Measurements from ENCODE around the gene FMR1.
A peak's percentile ranks its signal among the peaks of the same experiment; 100 is the strongest.

Gene FMR1

DNA sequence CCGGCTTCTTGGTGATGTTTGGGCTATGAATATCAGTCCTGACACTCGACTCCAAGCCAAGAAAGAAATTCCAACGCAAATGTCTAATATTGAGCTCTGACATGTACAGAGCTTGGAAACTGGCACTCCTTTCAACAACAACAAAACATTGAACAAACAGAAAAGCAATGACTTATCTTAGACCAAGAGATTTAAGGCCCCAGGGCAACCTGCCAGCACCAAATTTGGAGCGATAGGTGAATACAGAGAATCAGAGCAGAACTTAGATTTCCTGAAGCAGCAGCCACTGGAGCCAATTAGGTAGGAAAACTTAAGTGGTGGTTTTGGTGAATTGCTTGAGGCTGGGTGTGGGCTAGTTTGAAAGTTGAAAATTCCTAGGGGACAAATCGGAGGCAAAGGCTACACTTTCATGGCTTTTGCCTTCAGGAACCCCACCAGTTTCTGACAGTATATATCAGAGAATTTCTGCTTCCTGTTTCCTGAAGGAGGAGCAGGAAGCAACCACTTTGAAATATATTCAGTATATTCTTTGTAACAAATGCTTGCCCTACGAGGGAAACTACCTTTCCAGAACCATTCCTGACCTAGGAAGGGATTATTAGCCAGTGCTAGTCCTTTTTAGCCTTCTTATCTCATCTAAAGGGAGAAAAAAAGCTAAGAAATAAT is 10.1 kb upstream of the FMR1 start:
- Mint-ChIP-seq H3K36me3 (peaks cover 2% of the 10 kb centered on the region), H3K4me1 (peaks cover 11% of the 10 kb centered on the region), H3K27me3 (no peaks in the 10 kb centered on the region), H3K9me3 (no peaks in the 10 kb centered on the region), H3K27ac (no peak overlapping the region), H3K4me3 (no peak overlapping the region)
- DNase-seq: no peak
- CTCF ChIA-PET: no interaction called here

DNA sequence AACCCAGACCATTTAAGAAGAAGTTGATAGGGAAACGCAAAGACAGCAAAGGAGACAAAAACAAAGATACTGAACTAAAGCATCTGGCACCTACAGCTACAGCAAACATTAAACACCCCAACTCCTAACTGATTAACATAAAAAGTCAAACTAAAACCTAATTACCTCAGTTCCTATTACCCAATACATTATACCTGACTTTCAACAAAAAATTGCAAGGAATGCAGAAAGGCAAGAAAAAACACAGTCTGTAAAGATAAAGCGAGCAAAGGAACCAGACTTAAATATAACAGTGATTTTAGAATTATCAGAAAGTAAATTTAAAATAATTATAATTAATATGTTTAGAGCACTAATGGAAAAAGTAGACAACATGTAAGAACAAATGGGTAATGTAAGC is 9.4 kb upstream of the FMR1 start:
- DNase-seq: no peak
- peaks cover 2% of the 10 kb centered on the region for H3K36me3 Mint-ChIP-seq
- H3K27me3 Mint-ChIP-seq: no peaks in the 10 kb centered on the region
- peaks cover 11% of the 10 kb centered on the region for H3K4me1 Mint-ChIP-seq
- no peak overlapping the region for H3K4me3 Mint-ChIP-seq
- CTCF ChIA-PET: no interaction called here
- H3K9me3 Mint-ChIP-seq: no peaks in the 10 kb centered on the region
- no peak overlapping the region for H3K27ac Mint-ChIP-seq

DNA sequence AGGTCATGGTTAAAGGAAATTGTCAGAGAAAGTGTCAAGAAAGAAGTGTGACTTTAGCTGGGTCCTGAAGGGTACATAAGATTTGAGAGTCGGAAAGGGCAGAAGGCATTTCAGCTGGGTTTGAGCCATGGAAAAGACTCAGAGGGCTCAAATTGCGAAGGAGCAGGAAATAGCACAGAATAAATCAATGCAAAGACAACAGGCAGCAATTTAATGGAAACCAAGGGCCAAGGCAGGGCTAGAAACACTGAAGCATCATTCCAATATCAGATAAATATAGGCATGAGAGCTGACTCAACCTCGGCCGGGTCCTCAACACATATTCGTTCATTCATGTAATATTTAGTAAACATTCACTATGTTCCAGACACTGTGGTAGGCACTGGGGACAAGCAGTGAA is 3.6 kb upstream of the FMR1 start:
- CTCF ChIA-PET: no interaction called here
- H3K27me3 Mint-ChIP-seq: no peaks in the 10 kb centered on the region
- peaks cover 11% of the 10 kb centered on the region for H3K4me1 Mint-ChIP-seq
- H3K36me3 Mint-ChIP-seq: peaks cover 3% of the 10 kb centered on the region
- no peak for DNase-seq
- H3K4me3 Mint-ChIP-seq: no peak overlapping the region
- H3K27ac Mint-ChIP-seq: no peak overlapping the region
- H3K9me3 Mint-ChIP-seq: no peaks in the 10 kb centered on the region

DNA sequence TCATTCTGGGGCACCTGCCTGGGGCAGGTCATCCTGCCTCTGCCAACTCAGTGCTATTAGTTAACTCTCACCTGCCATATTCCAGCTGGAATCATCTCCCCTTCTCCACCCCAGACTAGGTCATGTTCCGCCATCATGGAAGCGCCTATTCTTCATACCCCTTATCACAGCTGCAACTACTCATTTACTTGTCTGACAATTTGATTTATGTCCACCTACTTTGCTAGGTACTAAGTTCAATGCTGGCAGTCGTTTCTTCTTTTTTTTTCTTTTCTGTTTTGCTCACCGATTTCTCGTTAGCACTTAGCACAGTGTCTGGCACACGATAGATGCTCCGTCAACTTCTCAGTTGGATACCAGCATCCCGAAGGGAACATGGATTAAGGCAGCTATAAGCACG is 1.1 kb upstream of the FMR1 start:
- Mint-ChIP-seq H3K4me3 (peak overlapping the region; percentile 4), H3K27me3 (no peaks in the 10 kb centered on the region), H3K27ac (peak overlapping the region; percentile 28), H3K4me1 (peaks cover 34% of the 10 kb centered on the region), H3K9me3 (no peaks in the 10 kb centered on the region), H3K36me3 (peaks cover 8% of the 10 kb centered on the region)
- CTCF ChIA-PET: no interaction called here
- no peak for DNase-seq

DNA sequence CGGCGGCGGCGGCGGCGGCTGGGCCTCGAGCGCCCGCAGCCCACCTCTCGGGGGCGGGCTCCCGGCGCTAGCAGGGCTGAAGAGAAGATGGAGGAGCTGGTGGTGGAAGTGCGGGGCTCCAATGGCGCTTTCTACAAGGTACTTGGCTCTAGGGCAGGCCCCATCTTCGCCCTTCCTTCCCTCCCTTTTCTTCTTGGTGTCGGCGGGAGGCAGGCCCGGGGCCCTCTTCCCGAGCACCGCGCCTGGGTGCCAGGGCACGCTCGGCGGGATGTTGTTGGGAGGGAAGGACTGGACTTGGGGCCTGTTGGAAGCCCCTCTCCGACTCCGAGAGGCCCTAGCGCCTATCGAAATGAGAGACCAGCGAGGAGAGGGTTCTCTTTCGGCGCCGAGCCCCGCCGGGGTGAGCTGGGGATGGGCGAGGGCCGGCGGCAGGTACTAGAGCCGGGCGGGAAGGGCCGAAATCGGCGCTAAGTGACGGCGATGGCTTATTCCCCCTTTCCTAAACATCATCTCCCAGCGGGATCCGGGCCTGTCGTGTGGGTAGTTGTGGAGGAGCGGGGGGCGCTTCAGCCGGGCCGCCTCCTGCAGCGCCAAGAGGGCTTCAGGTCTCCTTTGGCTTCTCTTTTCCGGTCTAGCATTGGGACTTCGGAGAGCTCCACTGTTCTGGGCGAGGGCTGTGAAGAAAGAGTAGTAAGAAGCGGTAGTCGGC is 528 bp downstream of the FMR1 start:
- CTCF ChIA-PET: interaction anchor here (0.6 kb wide), 1 partner anchor 10 kb away, joined by 3 read pairs; no protein-coding TSS in a partner anchor
- H3K4me1 Mint-ChIP-seq: peaks cover 51% of the 10 kb centered on the region
- peaks cover 8% of the 10 kb centered on the region for H3K36me3 Mint-ChIP-seq

DNA sequence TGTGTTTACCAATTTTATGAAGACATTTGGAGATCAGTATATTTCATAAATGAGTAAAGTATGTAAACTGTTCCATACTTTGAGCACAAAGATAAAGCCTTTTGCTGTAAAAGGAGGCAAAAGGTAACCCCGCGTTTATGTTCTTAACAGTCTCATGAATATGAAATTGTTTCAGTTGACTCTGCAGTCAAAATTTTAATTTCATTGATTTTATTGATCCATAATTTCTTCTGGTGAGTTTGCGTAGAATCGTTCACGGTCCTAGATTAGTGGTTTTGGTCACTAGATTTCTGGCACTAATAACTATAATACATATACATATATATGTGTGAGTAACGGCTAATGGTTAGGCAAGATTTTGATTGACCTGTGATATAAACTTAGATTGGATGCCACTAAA is 1.9 kb downstream of the FMR1 start:
- no peaks in the 10 kb centered on the region for H3K9me3 Mint-ChIP-seq
- no peaks in the 10 kb centered on the region for H3K27me3 Mint-ChIP-seq
- peak overlapping the region; percentile 97 for H3K4me3 Mint-ChIP-seq
- no peak for DNase-seq
- no peak overlapping the region for H3K27ac Mint-ChIP-seq
- CTCF ChIA-PET: no interaction called here
- H3K4me1 Mint-ChIP-seq: peaks cover 62% of the 10 kb centered on the region
- peaks cover 12% of the 10 kb centered on the region for H3K36me3 Mint-ChIP-seq

More for the DNA sequence above, 528 bp downstream of the FMR1 start:
- DNase-seq: peak; percentile 48
- H3K4me3 Mint-ChIP-seq: peak overlapping the region; percentile 97
- H3K27me3 Mint-ChIP-seq: no peaks in the 10 kb centered on the region
- peak overlapping the region; percentile 97 for H3K27ac Mint-ChIP-seq
- H3K9me3 Mint-ChIP-seq: no peaks in the 10 kb centered on the region

DNA sequence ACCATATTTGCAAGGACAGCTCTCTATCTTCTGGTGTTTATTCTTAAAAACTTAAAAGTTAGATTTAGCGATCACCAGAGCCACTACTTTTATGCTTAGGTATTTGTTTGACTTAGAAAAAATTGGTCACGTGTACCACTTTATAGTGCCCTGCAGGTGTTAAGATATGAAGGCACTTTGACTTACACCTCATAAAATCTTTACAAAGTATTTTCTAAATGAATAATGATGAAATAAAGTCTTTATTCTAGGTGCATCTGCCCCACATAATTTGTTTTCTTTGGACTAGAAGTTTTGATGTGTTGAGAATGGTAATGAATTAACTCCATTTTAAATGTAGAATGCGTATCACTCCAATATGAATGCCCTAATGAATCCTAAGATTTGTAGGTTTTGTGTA is 2.9 kb downstream of the FMR1 start:
- CTCF ChIA-PET: interaction anchor here (0.6 kb wide), 1 partner anchor 32 kb away, joined by 3 read pairs; no protein-coding TSS in a partner anchor
- DNase-seq: no peak
- no peak overlapping the region for H3K27ac Mint-ChIP-seq

DNA sequence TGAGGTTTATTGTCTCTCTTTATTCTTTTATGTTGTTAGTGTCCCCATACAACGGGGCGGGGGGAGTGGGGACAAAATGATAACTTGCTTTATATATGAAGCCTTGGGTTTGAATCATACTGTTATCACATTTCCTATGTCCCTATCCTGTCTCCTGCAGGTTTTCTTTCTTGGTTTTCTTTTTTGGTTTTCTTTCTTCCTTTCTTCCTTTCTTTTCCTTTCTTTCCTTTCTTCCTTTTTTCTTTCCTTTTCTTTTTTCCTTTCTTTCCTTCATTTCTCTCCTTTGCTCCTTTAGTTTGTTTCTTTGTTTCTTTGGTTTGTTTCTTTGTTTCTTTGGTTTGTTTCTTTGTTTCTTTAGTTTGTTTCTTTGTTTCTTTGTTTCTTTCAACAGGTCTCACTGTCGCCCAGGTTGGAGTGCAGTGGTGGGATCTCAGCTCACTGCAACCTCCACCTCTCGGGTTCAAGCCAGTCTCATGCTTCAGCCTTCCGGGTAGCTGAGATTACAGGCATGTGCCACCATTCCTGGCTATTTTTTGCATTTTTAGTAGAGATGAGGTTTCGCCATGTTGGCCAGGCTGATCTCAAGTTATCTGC is 4.8 kb downstream of the FMR1 start:
- CTCF ChIA-PET: no interaction called here
- Mint-ChIP-seq H3K36me3 (peaks cover 18% of the 10 kb centered on the region), H3K4me3 (no peak overlapping the region), H3K27me3 (no peaks in the 10 kb centered on the region), H3K4me1 (peaks cover 61% of the 10 kb centered on the region), H3K9me3 (no peaks in the 10 kb centered on the region), H3K27ac (no peak overlapping the region)
- DNase-seq: no peak

More for the DNA sequence above, 2.9 kb downstream of the FMR1 start:
- Mint-ChIP-seq H3K27me3 (no peaks in the 10 kb centered on the region), H3K9me3 (no peaks in the 10 kb centered on the region), H3K4me1 (peaks cover 64% of the 10 kb centered on the region), H3K36me3 (peaks cover 12% of the 10 kb centered on the region), H3K4me3 (peak overlapping the region; percentile 97)

DNA sequence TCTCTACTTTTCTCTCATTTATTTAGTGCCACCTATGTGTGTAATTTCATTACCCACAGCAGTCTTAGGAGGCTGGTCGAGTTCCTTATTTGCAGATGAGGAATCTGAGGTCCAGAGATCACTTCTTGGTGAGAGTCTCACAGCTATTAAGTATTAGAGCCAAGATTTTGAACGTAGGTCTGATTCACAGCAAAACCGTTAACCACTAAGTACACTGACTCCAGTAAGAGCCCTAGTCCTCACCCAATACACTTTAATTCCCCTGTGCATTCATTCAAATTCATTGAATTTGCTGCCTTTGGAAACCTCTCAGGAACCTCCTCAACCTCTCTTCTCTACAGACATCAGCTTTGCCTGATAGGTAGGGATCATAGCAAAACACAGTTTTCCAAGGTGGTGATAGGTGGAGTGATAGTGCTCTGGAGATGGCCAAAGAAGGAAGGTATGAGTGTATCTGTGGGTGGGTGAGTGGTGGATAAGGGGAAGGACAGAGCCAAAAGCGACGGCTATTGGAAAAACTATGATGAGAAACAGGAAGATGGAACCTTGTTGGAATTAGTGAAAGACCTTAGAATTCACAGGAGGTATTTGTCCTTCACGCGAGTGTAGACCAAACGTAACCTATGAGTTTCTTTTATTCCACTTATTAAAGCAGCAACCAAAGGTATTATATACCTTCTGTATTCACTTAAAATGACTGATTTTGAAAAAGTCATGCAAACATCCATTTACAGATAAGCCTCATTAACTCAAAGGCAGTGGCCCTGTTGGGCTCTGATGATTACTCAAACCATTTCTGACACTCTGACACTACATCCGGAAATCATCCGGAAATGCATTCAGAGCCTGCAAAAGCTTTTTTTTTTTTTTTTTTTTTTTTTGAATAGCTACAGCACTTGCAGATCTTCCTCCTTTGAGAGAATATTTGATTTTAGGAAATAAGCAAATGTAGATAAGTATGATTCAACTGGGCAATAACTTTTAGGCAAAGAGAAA is 6.3 kb downstream of the FMR1 start:
- Mint-ChIP-seq H3K4me1 (peaks cover 61% of the 10 kb centered on the region), H3K4me3 (peak overlapping the region; percentile 2), H3K27ac (peak overlapping the region; percentile 77), H3K36me3 (peaks cover 17% of the 10 kb centered on the region), H3K9me3 (no peaks in the 10 kb centered on the region), H3K27me3 (no peaks in the 10 kb centered on the region)
- CTCF ChIA-PET: interaction anchor here (0.8 kb wide), 1 partner anchor 21 kb away, joined by 7 read pairs; no protein-coding TSS in a partner anchor
- peak; percentile 31 for DNase-seq

DNA sequence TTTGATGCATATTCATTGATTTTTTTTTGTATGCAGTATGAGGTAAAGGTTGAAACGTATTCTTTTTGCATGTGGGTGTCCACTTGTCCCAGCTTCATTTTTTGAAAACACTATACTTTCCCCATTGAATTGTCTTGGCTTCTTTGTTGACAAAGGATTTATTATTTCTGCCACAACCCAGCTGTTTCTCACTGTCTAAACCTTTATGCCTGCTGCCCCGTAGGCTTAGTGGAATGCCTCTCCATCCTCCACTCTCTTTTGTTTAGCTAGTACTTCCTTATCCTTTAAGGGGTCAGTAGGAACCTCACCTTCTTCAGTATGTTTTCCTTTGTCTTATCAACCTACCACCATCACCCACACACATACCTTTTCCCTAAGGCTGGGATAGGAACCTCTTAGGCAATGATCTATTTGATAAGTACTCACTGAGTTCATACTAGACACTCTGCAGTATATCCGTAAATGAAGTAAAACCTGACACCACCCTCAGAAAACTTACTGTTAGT is 8.5 kb downstream of the FMR1 start:
- no peak for DNase-seq
- Mint-ChIP-seq H3K36me3 (peaks cover 16% of the 10 kb centered on the region), H3K9me3 (no peaks in the 10 kb centered on the region), H3K4me1 (peaks cover 48% of the 10 kb centered on the region), H3K27me3 (no peaks in the 10 kb centered on the region), H3K4me3 (no peak overlapping the region), H3K27ac (no peak overlapping the region)
- CTCF ChIA-PET: no interaction called here

DNA sequence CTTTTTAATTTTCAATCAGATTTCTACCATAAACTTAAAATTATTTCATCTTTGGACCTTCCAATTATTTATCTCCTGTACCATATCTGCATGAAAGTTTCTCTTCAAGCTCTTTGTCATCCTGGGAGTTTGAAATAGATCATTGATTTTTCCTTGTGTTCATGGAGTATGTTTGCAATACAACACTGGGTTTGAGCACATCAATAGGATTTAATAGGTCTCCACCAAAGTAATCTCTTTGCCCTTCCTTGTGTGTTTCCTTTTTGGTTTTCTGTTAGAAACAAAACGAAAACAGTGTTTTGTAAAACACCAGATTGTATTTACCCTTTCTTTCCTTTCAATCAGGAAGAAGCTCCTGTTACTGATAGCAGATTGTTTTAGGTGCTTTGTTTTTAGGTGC is 11.9 kb downstream of the FMR1 start:
- Mint-ChIP-seq H3K27ac (no peak overlapping the region), H3K27me3 (no peaks in the 10 kb centered on the region), H3K4me1 (peaks cover 16% of the 10 kb centered on the region), H3K36me3 (peaks cover 29% of the 10 kb centered on the region), H3K9me3 (no peaks in the 10 kb centered on the region), H3K4me3 (no peak overlapping the region)
- CTCF ChIA-PET: no interaction called here
- DNase-seq: no peak

DNA sequence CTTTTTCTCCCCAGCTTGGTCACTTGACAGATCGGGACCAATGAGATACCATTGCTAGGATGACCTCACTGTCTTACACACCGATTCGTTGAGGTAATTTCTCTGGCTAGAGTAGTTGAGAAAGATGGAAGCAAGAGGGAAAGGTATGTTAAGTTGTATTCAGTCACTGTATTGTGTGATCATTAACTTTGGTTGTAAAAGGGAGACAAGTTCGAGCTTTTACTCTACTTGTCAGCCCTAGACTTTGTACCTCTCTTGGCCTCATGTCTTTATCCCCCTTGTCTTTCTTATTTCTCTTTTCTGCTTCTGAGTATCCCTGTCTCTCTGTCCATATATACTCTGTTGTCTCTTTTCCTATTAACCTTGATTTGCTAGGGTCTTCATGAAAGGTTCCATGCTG is 15.5 kb downstream of the FMR1 start:
- CTCF ChIA-PET: no interaction called here
- H3K27ac Mint-ChIP-seq: no peak overlapping the region
- H3K4me3 Mint-ChIP-seq: no peak overlapping the region
- peaks cover 8% of the 10 kb centered on the region for H3K4me1 Mint-ChIP-seq
- H3K9me3 Mint-ChIP-seq: no peaks in the 10 kb centered on the region
- no peaks in the 10 kb centered on the region for H3K27me3 Mint-ChIP-seq
- H3K36me3 Mint-ChIP-seq: peaks cover 32% of the 10 kb centered on the region
- DNase-seq: no peak

DNA sequence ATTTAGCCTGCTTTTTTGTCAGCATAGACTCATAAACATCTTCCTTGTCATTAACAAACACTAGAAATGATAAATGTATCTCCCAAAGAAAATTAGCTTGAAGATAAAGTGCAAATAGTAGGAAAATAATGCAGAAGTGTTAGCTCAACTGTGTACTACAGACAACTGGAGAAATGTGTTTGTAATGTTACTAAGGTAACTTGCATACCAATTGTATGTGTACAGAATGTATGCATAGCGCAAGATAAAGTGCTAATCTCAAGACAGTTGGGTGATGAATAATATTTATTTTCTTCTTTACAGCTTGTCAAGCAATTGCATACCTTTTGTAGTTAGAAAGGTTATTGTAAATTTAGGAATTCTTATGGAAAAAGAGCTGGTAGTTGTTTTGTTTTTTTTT is 22.1 kb downstream of the FMR1 start:
- H3K9me3 Mint-ChIP-seq: no peaks in the 10 kb centered on the region
- no peak for DNase-seq
- H3K4me1 Mint-ChIP-seq: no peaks in the 10 kb centered on the region
- CTCF ChIA-PET: no interaction called here
- peaks cover 31% of the 10 kb centered on the region for H3K36me3 Mint-ChIP-seq
- no peak overlapping the region for H3K4me3 Mint-ChIP-seq
- H3K27ac Mint-ChIP-seq: no peak overlapping the region
- no peaks in the 10 kb centered on the region for H3K27me3 Mint-ChIP-seq
